Measurements from ENCODE around the gene POMT1. TPM values are rescaled to one million over a fixed set of nuclear protein-coding genes. Genes with fewer than 3 reads are reported as not detected.

Gene POMT1
- total RNA-seq, 1 experiment from 2014 or later = 7.8 TPM

DNA sequence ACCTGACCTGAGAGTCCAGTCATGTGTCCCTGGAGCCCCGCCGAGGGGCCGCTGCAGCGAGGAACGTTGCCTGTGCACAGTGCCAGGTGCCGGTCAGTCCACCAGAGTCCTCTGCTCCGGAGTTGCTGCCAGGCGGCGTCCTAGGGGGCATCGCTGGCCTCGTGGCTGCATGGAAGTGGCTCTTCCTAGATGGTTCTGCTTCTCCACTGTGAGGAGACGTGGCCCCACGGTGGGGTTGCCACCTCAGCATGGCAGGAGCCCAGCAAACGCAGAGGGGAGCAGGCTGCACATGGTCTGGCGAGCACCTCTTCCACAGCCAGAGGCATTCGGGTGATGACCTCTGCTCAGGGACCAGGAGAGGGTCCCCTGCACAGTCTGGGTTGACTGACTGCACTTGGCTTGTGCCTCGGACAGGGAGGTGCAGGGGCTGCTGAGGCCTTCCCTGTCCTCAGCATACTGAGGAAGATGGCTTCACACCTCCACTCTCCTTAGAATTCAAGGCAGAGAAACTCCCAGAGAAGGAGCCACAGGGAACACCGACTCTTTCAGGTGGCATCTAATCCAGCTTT, 25.9 kb upstream of the POMT1 start:
- no peak for DNase-seq (ENCODE audit: low read depth)

GRCh38 chr9:131477367-131477766, 25.4 kb upstream of the POMT1 start:
- DNase-seq (ENCODE audit: low read depth) = no peak

- DNase-seq (ENCODE audit: low read depth) = no peak
These were observed 24.8 kb upstream of the POMT1 start for GRCh38 chr9:131477816-131478419.

- no peak for DNase-seq (ENCODE audit: low read depth)
These were observed 24.3 kb upstream of the POMT1 start for GRCh38 chr9:131478421-131478868.

DNA sequence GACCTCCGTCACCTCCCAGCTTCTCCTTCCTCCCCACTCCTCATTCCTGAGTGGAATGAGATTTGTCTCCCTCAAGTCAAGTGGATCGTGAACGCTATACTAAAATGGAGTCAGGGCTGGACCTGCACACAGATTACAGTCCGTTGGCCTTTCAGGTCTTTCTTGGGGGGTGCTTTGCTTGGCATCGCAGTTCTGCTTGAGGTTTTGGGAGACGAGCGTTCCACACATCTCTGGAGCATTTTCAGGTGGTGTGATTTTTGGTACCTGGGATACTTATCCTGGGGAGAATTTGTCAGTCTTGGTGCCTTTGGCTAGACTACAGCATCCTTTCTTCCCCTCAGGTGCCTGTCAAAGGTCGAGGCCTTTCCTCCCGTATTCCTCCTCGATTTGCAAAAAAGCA, 23.8 kb upstream of the POMT1 start:
- DNase-seq (ENCODE audit: low read depth) = no peak

GRCh38 chr9:131480258-131480657, 22.5 kb upstream of the POMT1 start:
- no peak for DNase-seq (ENCODE audit: low read depth)

- DNase-seq (ENCODE audit: low read depth) = no peak
These were observed 21.0 kb upstream of the POMT1 start for GRCh38 chr9:131481441-131482342.

DNA sequence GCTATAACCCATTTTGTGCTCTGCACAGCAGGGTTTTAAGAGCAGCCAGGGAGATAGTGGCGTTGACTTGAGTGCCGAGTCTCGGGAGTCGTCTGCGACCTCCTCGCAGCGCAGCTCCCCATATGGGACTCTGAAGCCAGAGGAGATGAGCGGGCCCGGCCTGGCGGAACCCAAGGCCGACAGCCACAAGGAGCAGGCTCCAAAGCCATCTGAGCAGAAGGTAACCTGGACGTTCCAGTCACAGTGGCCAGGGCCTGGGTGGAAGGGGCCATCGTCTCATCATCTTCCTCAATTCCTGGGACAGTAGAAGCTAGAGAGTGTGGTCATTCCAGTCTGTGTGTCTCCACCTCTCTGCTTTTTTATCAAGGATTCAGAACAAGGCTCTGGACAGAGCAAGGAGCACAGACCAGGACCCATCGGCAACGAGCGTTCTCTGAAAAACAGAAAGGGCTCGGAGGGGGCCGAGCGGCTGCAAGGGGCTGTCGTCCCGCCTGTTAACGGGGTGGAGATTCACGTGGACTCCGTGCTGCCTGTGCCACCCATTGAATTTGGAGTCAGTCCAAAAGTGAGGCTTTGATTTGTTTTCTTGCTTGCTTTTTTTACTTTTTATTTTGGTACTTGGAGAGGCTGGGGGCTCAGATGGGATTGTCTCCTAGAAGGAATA, 20.2 kb upstream of the POMT1 start:
- DNase-seq (ENCODE audit: low read depth) = no peak

GRCh38 chr9:131483319-131484050, 19.2 kb upstream of the POMT1 start:
- no peak for DNase-seq (ENCODE audit: low read depth)

DNA sequence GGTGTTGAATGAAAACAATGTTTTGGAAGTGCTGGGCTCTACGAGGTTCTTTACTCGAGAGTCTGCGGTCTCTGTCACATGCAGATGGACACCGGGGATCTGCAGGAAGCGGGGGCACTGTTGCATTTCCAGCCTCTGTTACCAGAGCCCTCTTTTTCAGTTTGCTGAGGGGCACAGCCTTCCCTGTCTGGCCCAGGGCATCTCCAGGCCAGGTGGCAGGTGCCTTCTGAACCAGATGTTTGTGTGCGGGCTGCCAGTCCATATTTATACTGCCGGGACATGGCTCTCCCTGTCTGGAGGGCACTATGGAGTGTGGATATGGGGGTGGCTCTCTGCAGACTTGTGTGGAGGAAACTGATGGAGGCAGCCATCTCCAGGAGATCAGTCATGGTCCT, 18.7 kb upstream of the POMT1 start:
- DNase-seq (ENCODE audit: low read depth) = no peak

DNA sequence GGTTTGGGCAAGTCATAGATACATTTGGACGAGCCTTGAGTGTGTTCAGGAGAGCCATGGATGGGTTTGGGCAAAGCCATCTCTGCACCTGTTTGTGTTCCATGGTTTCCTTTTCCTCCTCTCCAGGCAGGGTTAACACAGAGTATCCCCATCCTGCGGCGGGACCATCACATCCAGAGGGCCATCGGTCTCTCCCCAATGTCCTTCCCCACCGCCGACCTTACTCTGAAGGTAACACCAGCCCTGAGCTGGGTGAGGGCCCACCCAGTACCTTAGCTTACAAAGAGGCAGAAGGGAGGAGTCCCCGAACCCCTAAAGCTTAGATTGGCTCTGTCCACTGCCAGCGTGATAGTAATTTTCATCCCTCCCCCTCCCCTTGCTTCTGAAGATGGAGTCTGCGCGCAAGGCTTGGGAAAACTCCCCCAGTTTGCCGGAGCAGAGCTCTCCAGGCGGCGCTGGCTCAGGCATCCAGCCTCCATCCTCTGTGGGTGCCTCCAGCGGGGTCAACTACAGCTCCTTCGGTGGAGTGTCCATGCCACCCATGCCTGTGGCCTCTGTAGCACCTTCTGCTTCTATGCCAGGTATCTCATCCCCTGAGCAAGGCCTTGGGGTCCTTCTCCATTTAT, 18.0 kb upstream of the POMT1 start:
- DNase-seq (ENCODE audit: low read depth) = no peak

GRCh38 chr9:131485206-131485605, 17.5 kb upstream of the POMT1 start:
- no peak for DNase-seq (ENCODE audit: low read depth)

GRCh38 chr9:131485728-131486422, 16.8 kb upstream of the POMT1 start:
- DNase-seq (ENCODE audit: low read depth) = no peak

GRCh38 chr9:131487001-131487400, 15.7 kb upstream of the POMT1 start:
- no peak for DNase-seq (ENCODE audit: low read depth)

DNA sequence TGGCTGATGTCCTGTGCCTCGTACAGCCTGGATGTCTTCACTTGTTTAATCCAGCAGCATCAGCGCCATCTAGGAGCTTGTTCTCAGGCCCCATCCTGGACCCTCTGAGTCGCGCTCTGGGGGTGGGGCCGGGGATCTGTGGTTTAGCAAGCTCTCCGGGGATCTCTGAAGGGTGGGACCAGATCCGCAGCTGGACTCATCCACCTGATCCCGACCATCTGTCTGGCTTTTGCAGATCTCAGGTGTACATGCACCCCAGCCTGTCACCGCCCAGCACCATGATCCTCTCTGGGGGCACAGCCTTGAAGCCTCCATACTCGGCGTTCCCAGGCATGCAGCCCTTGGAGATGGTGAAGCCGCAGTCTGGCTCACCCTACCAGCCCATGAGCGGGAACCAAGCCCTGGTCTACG, 15.1 kb upstream of the POMT1 start:
- DNase-seq (ENCODE audit: low read depth) = no peak

- no peak for DNase-seq (ENCODE audit: low read depth)
These were observed 12.2 kb upstream of the POMT1 start for GRCh38 chr9:131490514-131490913.

DNA sequence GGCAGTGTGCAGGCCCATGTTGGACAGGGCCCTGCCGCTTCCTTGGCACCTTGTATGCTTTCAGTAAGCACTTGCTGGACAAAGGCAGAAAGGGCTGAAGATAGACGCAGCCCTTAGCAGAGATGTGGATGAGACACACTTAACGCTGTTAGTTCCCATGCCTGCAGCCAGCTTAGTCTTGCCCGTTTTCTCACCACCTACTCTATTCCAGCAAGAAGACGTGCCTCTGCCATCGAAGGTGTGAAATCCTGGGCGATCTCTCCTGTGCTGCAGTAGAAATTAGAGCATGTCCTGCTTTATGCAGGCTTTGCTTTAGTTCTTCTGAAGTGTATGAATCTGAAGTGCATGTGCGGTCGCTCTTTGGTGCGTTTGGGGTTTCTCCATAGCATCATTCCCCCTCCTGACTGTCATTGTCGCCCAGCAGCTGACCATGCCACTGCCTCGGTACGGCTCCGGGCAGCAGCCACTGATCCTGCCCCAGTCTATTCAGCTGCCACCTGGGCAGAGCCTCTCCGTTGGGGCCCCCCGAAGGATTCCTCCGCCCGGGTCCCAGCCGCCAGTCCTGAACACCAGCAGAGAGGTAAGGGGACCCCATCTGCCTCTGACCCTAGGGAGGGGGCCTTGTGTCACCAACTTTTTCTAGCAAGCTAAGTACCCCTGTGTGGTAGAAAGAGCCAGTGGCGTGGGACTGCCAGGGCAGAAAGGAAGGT, 11.6 kb upstream of the POMT1 start:
- DNase-seq (ENCODE audit: low read depth) = no peak

DNA sequence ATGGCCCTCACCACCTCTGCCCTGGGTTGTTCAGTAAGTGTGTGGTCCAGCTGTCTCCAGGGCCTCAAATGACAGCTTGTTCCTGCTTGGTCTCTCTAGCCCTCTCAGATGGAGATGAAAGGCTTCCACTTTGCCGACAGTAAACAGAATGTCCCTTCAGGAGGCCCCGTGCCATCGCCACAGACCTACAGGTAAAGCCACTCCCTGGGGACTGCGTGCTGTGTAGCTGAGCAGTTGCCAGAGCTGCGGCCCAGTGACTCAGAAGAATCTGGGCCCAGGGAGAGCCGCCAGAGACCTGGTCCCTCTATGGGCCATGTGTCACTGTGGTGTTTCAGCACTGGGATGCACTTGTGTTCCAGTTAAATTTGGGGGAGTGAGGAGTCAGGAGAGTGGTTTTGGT, 10.6 kb upstream of the POMT1 start:
- no peak for DNase-seq (ENCODE audit: low read depth)

DNA sequence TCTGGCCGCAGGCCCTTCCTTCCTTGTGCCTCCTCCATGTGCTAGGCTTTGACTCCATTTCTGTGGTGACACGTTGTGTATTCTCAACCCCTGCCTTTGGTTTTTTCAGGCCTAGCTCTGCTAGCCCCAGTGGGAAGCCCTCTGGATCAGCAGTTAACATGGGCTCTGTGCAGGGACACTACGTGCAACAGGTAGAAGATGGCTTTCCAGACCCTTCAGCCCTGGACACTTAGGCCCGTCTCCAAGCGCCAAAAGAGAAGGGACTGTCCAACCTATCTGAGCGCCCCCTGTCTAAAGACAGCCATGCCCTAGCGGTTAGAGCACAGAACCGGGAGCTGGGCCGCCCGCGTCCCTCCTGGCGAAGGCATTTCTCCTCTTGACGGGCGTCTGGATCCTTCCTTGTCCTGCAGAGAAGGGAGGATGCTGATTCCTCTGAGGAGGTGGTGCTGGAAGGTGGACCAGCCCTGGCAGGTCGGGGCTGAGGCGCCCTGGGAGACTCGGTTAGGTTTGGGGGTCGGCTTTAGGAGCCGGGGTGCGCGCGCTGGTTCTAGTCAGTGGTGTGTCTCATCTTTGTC, 8.3 kb upstream of the POMT1 start:
- no peak for DNase-seq (ENCODE audit: low read depth)

All from HT1080 (cell line).